T47D (cell line): ENCODE measurements around the gene DLG2.

ENCODE experiments used
- DNase-seq, 2 experiments: peaks; one replicate each; pipeline versions ENCODE4 v3.0.0 to v3.0.0-alpha.2; 2011 to 2012; ENCODE audit warnings: low read depth in 1 of 2, low spot score in 1 of 2
- JUND ChIP-seq: IDR thresholded peaks from 2 replicates; pipeline ENCODE4 v1.6.1; 2012; ENCODE audit warnings: low read depth
- in situ Hi-C: cut with HindIII; loops from 2 replicates; pipeline ENCODE4 v1.10.0; 2016; ENCODE audit warnings: low sequenced_read_pairs, low pct_unique_long_range_greater_than_20kb

Gene DLG2

DNA sequence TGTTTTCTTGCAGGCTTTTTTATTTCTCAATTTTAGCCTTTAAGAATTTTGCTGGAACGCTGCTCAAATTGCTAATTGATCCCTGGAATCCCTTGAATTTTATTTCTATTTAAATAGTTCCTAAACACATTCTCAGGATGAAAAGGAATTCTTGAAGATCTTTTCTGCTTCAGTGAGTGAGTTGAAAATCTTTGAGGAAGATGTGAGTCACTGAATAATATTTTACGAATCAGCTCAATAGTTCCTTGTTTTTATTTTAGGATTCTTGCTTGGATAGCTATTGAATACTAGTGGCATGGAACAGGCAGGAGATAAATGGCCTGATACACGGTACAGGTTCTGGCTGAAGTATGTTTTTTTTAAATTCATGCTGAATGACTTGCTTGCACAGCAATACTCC, 2146.3 kb downstream of the DLG2 start:
- TF ChIP-seq JUND: no peak
- in situ Hi-C loops: no loop called here
- no peak for DNase-seq

GRCh38 chr11:83480251-83480650, 2146.9 kb downstream of the DLG2 start:
- in situ Hi-C loops: no loop called here
- TF ChIP-seq JUND: no peak
- DNase-seq: no peak

DNA sequence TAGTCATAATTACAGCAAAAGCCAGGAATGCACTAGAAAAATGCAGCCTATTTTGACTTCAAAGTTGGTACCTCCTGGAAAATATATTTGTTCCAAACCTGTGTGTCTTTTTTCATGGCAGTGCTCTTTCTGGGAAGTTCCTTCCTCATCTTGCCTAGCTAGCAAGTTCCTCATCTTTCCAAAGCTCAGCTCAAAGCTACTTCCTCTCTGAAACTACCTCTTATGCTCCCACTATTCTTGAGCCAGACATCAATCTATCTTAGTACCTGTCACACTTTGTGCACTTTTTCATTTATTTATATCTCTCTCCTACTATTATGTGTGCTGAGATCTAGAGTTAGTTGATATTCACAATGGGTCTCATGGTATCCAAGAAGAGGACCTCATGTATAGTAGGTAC, 2149.4 kb downstream of the DLG2 start:
- DNase-seq: no peak
- TF ChIP-seq JUND: no peak
- in situ Hi-C loops: no loop called here

GRCh38 chr11:83475760-83476159, 2151.4 kb downstream of the DLG2 start:
- no peak for TF ChIP-seq JUND
- in situ Hi-C loops: no loop called here
- no peak for DNase-seq

GRCh38 chr11:83473743-83474142, 2153.4 kb downstream of the DLG2 start:
- DNase-seq: no peak
- in situ Hi-C loops: no loop called here
- TF ChIP-seq JUND: no peak

DNA sequence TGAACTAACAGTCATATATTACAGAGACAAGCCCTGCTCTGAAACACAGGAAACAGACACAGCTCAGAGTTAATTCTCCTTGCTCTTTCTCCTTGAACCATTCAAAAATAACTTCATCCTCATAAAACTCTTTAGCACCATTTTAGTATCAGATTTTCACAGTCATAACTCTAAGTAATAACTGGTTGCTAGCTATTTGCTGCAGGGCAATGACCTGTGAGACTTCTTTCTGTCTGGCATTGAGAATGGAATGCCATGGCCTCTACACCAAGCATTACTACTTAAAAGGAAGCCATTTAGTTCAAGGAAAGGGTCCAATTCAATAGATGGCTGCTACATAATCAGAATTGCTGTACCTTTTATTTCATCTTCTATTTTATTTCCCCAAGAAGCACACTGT, 2154.3 kb downstream of the DLG2 start:
- in situ Hi-C loops: no loop called here
- no peak for TF ChIP-seq JUND
- DNase-seq: no peak

GRCh38 chr11:83471831-83472727, 2155.1 kb downstream of the DLG2 start:
- no peak for TF ChIP-seq JUND
- no peak for DNase-seq
- in situ Hi-C loops: no loop called here

GRCh38 chr11:83467837-83468236, 2159.3 kb downstream of the DLG2 start:
- in situ Hi-C loops: no loop called here
- TF ChIP-seq JUND: no peak
- DNase-seq: no peak

DNA sequence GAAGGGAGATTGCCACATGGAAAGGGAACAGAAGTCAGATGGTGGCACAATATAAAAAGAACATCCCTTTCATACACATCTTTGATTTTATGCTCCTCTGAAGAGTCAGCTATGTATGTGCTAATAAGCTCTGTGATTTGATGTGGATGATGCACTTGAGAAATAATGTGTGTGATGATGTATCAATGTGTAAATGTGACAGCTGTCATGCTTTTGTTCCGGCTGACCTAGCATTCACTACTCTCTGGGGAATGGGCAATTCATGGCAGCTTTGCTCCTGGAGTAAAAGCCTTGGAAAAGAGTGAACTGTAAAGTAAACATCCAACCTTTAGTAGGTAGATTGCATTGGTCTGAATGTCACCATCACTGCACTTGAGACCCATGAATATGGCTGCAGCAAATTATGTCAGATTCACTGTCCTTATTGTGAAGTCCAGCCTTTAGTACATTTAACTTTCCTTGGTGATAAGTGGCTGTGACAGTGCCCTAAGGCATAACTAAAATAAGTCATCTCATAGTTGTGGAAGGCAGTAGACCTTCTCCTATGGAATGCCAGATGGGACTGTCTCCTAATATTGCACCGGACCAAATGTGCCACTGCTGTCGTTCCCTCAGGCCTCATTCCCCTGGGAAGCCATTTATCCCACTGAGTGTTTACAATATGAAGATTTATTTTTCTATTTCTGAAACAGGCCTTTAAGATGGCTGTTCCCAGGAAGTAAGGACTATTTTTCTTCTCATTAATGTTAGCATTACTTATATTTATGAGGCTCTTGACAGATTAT, 2162.8 kb downstream of the DLG2 start:
- no peak for DNase-seq
- TF ChIP-seq JUND: no peak
- in situ Hi-C loops: no loop called here

GRCh38 chr11:83459798-83460197, 2167.3 kb downstream of the DLG2 start:
- DNase-seq: no peak
- no peak for TF ChIP-seq JUND
- in situ Hi-C loops: no loop called here

- DNase-seq: no peak
- in situ Hi-C loops: no loop called here
- no peak for TF ChIP-seq JUND
These were observed 2170.6 kb downstream of the DLG2 start for GRCh38 chr11:83456566-83456965.

- no peak for TF ChIP-seq JUND
- in situ Hi-C loops: no loop called here
- DNase-seq: no peak
These were observed 2171.1 kb downstream of the DLG2 start for GRCh38 chr11:83456075-83456474.

DNA sequence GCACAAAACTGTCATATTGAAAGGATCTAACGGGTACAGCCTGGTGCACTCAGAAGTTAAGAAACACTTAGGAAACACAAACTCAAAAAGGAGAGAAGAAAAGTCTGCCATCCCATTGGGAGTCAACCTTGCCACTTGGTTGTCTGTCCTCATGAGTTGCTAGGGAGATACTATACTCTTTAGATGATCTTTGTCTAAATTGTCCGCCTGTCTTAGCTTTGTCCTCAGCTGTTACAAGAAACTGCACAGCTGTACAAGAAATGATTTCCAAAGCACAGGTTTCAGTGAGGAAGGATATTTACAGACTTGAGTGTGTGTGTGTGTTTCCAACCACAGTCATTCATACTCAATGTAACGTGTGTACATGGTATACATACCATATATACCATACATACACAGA, 2171.8 kb downstream of the DLG2 start:
- DNase-seq: no peak
- no peak for TF ChIP-seq JUND
- in situ Hi-C loops: no loop called here
